ENCODE results near the gene SPACA7. TPM values are rescaled to one million over a fixed set of nuclear protein-coding genes. Genes with fewer than 3 reads are reported as not detected.

The SPACA7 gene
- not detected for total RNA-seq
- long read RNA-seq, donor 1, result 0 reads
- long read RNA-seq, donor 2, result 0 reads

- ATAC-seq, result no peak
- no peak for TF ChIP-seq CTCF (IDR thresholded peaks at IDR 0.05)
- no peaks in the 10 kb centered on the region for H3K36me3 ChIP-seq (ENCODE audit: low read depth)
- intact Hi-C loops (cut with DNase I, micrococcal nuclease), result no loop called here
- no peak for DNase-seq
- H3K4me3 ChIP-seq, result no peak within 1 kb of the TSS
- H3K4me1 ChIP-seq (ENCODE audit: low read depth), result no peaks in the 10 kb centered on the region
- no peaks in the 10 kb centered on the region for H3K9me3 ChIP-seq
These were observed at the start of gene SPACA7 for GRCh38 chr13:112376050-112376681. Gene SPACA7 (plus strand): TSS chr13:112376355. CDS start chr13:112376386, 31 bp downstream.

- DNase-seq (no peak), ATAC-seq (no peak)
- no peak for TF ChIP-seq CTCF (IDR thresholded peaks at IDR 0.05)
- Histone ChIP-seq H3K36me3 (ENCODE audit: low read depth) (no peaks in the 10 kb centered on the region), H3K9me3 (no peaks in the 10 kb centered on the region), H3K4me1 (ENCODE audit: low read depth) (peaks cover 7% of the 10 kb centered on the region), H3K4me3 (no peak overlapping the region)
- intact Hi-C loops (cut with DNase I, micrococcal nuclease), result no loop called here
These were observed 49.3 kb upstream of the SPACA7 start for GRCh38 chr13:112326821-112327370.

- H3K36me3 ChIP-seq (ENCODE audit: low read depth), result no peaks in the 10 kb centered on the region
- ATAC-seq (no peak), DNase-seq (no peak)
- H3K9me3 ChIP-seq, result no peaks in the 10 kb centered on the region
- H3K4me3 ChIP-seq, result no peak overlapping the region
- TF ChIP-seq CTCF (IDR thresholded peaks at IDR 0.05), result no peak
- H3K4me1 ChIP-seq (ENCODE audit: low read depth), result peaks cover 7% of the 10 kb centered on the region
- intact Hi-C loops (cut with DNase I, micrococcal nuclease), result no loop called here
These were observed 47.2 kb upstream of the SPACA7 start for GRCh38 chr13:112328936-112329335.

- H3K4me1 ChIP-seq (ENCODE audit: low read depth), result peaks cover 7% of the 10 kb centered on the region
- intact Hi-C loops (cut with DNase I, micrococcal nuclease), result no loop called here
- no peaks in the 10 kb centered on the region for H3K9me3 ChIP-seq
- no peaks in the 10 kb centered on the region for H3K36me3 ChIP-seq (ENCODE audit: low read depth)
- DNase-seq (no peak), ATAC-seq (no peak)
- TF ChIP-seq CTCF (IDR thresholded peaks at IDR 0.05), result no peak
- no peak overlapping the region for H3K4me3 ChIP-seq
These were observed 46.8 kb upstream of the SPACA7 start for GRCh38 chr13:112329376-112329775.

- intact Hi-C loops (cut with DNase I, micrococcal nuclease), result no loop called here
- TF ChIP-seq CTCF (IDR thresholded peaks at IDR 0.05), result no peak
- H3K4me3 ChIP-seq, result no peak overlapping the region
- no peaks in the 10 kb centered on the region for H3K36me3 ChIP-seq (ENCODE audit: low read depth)
- no peak for DNase-seq
- peaks cover 7% of the 10 kb centered on the region for H3K4me1 ChIP-seq (ENCODE audit: low read depth)
- no peaks in the 10 kb centered on the region for H3K9me3 ChIP-seq
- no peak for ATAC-seq
These were observed 46.1 kb upstream of the SPACA7 start for GRCh38 chr13:112330066-112330465.

Measured in mucosa of descending colon (tissue), 3 donors.